GM21786 (cell line): ENCODE results near the gene EIF4G3.
"Not testable (repeated sequence)": the region's sequence is repeated elsewhere in the genome, so short reads cannot be mapped to it uniquely, and the experiment has no call there.

Experiments
- ATAC-seq: cut with Tn5 transposase; IDR thresholded peaks from one replicate; pipeline ENCODE4 v1.9.1; 2021; ENCODE audit not compliant: unreplicated experiment

The EIF4G3 gene

DNA sequence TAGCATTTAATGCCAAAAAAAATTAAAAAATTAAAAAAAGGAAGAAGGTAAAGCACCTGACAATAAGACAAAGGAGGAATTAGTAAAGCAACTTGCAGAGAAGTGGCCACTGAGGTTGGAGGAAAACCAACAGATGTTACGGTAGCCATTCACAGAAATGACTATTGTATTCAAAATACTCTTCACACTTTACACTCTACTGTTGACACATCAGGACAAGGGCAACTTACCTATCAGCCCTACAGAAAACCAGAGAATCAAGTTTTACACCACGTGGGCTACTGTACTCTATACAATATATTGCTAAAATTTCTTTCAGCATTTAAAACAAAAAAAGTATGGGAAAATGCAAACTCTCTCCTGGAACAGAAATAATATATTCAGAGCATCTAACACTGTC is 70.0 kb downstream of the EIF4G3 start:
- ATAC-seq: no peak

DNA sequence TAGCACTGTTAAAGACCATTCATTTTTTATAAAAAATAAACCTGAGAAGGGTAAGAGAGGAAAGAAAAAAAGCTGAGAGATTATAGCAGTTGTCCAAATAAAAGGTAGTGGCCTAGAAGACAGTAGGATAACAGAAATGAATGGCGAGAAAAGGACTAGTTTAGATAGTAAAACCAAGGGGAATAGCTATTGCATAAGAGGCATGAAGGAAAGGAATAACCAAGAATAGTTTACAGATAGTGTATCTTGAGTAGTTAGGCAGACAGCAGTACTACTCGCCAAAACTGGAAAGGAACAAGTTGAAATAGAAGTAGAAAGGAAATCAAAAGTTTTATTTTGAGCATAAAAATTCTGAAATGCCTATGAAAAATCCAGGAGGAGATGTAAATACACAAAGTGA is 70.5 kb downstream of the EIF4G3 start:
- ATAC-seq: no peak

DNA sequence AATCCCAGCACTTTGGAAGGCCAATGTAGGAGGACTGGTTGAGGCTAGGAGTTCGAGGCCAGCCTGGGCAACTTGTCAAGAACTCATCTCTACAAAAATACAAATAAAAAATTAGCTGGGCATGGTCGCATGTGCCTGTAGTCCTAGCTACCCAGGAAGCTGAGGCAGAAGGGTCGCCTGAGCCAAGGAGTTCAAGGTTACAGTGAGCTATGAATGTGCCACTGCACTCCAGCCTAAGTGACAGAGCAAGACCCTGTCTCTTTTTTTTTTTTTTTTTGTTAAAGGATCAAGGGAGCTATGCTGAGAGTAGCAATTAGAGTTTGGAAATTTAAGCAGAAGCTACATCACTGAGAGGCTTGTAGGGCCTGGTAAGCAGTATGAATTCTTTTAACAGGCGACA is 70.9 kb downstream of the EIF4G3 start:
- no peak for ATAC-seq

DNA sequence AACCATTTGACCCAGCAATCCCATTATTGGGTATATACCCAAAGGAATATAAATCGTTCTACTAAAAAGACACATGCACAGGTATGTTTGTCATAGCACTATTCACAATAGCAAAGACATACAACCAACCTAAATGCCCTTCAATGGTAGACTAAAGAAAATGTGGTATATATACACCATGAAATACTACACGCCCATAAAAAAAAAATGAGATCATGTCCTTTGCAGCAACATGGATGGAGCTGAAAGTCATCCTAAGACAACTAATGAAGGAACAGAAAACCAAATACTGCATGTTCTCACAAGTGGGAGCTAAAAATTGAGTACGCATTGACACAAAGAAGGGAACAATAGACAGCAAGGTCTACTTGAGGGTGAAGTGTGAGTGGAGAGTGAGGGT is 72.0 kb downstream of the EIF4G3 start:
- ATAC-seq: no peak

DNA sequence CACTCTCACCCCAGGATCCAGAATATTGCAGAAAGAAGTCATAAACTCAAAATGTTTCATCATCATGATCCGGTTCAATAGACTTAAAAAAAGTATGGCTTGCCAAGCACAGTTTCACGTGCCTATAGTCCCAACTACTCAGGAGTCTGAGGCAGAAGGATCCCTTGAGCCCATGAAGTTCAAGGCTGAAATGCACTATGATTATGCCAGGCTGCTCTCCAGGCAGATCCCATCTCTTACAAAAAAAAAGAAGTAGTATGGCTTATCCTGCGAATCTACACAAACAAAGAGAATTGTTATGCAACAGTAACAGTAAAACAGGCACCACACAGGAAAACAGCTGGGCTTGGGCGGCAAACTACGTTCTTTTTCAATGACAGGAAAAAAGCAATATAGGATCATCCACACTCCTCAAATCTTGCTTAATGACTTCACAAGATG is 76.2 kb downstream of the EIF4G3 start:
- ATAC-seq: no peak

DNA sequence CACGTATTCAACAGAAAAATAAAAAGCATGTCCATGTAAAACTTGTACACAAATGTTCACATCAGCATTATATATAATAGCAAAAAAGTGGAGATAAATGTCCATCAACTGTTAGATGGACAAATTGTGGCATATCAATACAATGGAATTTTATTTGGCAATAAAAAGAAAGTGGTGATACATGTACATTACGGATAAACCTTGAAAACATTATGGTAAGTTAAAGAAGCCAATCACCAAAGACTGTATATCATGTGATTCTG is 76.9 kb downstream of the EIF4G3 start:
- ATAC-seq: no peak

DNA sequence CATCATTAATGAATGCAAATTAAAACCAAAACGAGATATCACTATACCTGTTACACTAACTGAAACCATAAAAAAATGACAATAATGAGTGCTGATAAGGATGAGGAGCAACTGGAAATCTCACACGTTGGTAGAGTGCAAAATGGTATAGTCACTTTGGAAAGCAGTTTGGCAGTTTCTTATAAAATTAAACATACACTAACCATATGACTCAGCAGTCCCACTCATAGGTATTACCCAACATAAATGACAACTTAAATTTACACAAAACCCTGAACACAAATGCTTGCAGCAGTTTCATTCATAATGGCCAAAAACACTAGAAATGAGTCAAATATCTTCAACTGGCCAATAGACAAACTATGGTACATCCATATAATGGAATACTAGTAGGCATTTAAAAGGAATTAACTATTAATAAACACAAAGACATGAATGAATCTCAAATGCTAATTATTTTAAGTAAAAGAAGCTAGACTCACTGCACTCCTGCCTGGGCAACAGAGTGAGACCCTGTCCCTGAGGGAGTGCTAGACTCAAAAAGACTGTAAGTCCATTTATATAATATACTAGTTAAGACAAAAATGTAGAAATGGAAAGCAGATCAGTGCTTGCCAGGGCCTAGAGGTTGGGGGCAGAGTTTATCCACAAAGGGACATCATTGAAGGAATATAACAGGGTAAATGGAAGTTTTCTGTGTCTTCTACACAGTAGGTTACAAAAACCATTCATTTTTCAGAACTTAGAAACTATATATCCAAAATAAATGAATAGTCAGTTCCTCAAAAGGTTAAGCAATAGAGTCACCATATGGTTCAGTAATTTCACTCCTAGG is 77.4 kb downstream of the EIF4G3 start:
- ATAC-seq: no peak

DNA sequence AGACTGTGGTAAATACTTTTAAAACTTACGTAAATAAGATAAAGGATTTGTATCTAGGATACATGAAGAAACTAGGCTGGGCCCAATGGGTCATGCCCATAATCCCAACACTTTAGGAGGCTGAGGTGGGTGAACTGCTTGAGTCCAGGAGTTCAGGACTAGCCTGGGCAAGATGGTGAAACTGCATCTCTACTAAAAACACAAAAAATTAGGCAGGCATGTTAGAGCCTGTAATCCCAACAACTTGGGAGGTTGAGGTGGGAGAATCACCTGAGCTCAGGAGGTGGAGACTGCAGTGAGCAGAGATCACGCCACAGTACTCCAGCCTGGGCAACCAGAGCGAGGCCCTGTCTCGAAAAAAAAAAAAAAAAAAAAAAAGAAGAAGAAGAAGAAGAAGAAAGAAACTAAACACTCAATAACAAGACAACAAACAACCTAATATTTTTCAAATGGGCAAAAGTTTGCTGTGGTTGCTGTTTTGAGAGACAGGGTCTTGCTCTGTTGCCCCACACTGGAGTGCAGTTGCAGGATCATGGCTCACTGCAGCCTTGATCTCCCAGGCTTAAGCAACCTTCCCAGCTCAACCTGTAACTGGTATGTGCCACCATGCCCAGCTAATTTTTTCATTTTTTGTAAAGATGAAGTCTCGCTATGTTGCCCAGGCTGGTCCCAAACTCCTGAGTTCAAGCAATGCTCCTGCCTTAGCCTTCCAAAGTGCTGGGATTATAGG is 78.3 kb downstream of the EIF4G3 start:
- no peak for ATAC-seq

DNA sequence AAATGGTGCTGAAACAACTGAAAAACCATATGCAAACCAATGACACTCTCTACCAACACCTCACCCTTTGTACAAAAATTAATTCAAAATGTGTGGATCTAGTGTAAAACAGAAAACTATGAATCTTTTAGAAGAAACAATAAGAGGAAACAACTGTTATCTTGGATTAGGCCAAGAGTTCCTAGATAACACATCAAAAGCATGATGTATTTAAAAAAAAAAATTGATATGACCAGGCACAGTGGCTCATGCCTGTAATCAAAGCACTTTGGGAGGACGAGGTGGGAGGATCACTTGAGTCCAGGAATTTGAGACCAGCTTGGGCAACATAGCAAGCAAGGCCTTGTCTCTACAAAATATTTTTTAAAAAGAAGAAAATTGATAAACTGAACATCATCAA is 79.0 kb downstream of the EIF4G3 start:
- no peak for ATAC-seq

DNA sequence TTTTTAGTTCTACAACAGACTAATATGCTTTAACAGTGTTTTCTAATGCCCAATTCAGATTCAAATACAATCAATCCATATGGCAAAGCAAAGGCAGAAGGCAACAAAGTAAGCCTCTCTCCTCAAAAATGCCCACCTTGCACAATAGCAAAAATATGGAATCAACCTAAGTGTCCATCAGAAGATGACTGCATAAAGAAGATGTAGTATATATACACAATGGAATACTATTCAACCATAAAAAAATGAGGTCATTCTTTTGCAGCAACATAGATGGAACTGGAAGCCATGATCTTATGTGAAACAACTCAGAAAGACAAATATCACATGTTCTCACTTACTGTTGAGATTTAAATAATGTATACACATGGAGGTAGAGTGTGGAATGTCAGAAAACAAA is 80.7 kb downstream of the EIF4G3 start:
- ATAC-seq: no peak

DNA sequence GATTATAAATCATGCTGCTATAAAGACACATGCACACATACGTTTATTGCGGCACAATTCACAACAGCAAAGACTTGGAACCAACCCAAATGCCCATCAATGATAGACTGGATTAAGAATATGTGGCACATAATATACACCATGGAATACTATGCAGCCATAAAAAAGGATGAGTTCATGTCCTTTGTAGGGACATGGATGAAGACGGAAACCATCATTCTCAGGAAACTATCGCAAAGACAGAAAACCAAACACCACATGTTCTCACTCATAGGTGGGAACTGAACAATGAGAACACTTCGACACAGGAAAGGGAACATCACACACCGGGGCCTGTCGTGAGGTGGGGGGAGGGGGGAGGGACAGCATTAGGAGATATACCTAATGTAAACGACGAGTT is 82.4 kb downstream of the EIF4G3 start:
- ATAC-seq: not testable (repeated sequence)

DNA sequence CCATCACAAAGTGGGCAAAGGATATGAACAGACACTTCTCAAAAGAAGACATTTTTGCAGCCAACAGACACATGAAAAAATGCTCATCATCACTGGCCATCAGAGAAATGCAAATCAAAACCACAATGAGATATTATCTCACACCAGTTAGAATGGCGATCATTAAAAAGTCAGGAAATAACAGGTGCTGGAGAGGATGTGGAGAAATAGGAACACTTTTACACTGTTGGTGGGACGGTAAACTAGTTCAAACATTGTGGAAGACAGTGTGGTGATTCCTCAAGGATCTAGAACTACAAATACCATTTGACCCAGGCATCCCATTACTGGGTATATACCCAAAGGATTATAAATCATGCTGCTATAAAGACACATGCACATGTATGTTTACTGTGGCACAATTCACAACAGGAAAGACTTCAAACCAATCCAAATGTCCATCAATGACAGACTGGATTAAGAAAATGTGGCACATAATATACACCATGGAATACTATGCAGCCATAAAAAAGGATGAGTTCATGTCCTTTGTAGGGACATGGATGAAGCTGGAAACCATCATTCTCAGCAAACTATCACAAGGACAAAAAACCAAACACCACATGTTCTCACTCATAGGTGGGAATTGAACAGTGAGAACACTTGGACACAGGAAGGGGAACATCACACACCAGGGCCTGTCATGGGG is 83.3 kb downstream of the EIF4G3 start:
- not testable (repeated sequence) for ATAC-seq

DNA sequence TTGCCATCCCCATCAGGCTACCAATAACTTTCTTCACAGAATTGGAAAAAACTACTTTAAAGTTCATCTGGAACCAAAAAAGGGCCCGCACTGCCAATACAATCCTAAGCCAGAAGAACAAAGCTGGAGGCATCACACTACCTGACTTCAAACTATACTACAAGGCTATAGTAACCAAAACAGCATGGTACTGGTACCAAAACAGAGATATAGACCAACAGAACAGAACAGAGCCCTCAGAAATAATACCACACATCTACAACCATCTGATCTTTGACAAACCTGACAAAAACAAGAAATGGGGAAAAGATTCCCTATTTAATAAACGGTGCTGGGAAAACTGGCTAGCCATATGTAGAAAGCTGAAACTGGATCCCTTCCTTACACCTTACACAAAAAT is 84.2 kb downstream of the EIF4G3 start:
- not testable (repeated sequence) for ATAC-seq

DNA sequence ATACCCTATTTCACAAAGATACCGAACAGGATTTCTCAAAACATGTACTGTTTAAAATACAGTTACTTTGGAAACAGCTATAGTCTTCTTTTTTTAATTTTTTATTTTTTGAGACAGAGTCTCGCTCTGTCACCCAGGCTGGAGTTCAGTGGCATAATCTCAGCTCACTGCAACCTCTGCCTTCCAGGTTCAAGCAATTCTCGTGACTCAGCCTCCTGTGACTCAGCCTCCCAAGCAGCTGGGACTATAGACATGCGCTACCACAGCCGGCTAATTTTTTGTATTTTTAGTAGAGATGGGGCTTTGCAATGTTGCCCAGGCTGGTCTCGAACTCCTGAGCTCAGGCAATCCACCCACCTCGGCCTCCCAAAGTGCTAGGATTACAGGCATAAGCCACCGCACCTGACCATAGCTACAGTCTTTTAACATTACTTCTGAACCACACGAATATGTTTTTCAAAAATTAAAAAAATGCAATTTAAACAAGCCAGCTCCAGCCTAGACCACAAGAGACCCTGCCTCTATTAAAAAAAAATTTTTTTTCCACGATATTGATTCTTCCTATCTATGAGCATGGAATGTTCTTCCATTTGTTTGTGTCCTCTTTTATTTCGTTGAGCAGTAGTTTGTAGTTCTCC is 85.5 kb downstream of the EIF4G3 start:
- ATAC-seq: not testable (repeated sequence)

DNA sequence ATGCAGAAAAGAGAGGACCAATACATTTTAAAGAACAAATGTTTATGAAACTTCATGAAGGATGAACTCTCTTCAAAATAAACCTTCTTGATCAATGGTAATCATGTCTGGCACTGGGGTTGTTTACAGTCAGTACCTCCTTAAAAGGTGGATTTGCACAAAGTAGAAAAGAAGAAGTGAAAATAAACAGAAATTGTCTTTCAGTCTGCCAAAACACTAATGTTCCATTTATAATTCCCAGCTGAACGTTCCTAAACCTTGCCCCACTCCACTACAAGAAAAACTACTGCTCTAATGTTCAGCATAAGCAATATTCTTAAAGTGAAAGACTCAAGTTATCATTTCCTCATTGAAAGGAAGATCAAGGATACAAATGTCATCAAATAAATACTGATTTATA is 86.2 kb downstream of the EIF4G3 start:
- no peak for ATAC-seq

DNA sequence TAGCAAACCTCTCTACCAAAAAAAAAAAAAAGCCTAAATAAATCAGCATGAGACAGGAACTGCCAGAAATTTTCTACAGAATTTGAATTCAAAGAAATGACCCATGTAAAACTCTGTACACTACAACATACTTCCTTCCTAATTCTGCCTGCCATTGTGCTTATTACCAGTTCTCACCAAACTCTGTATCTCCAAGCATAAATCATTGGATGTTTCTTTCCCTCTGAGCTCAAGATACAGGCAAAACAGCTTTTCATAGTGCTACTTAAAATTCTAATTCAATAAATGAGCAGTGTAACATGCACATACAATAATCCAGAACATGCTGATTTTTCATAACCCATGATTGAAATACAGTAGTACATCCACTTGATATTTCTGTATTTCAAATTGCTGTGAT is 87.0 kb downstream of the EIF4G3 start:
- ATAC-seq: no peak

DNA sequence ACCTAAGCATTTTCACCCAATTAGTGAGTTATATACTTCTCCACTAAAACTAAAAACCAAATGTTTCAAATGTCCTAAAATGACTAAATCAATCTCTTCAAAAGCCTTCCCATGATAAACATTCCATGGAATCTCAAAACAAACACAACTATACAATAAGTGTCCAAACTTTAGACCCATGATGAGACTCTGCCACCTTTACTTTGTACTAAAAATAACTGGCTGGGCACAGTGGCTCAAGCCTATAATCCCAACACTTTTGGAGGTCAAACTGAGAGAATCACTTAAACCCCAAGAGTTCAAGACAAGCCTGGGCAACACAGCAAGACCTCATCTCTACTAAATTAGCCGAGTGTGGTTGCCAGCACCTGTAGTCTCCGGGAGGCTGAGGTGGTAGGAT is 87.4 kb downstream of the EIF4G3 start:
- ATAC-seq: no peak

DNA sequence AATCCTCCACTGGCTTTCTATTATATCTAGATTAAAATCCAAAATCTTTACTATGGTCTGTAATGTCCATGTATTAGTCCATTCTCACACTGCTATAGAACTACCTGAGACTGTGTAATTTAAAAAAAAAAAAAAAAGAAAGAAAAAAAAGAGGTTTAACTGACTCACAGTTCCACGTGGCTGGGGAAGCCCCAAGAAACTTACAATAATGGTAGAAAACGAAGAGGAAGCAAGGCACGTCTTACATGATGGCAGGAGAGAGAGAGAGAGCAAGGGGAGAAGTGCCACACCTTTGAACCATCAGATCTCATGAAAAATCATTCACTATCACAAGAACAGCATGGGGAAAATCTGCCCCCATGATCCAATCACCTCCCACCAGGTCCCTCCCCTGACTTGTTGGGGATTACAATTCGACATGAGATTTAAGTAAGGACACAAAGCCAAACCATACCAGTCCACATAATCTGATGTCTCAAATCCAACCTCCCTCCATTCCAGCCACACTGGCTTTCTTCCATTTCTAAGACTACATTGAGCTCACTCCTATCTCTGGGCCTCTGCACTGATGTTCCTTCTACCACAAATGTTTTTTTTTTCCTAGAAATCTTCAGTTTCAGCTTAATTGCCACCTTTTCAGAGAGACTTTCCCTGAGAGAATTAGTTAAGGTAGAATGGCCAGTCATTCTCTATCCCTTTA is 92.4 kb downstream of the EIF4G3 start:
- ATAC-seq: no peak

DNA sequence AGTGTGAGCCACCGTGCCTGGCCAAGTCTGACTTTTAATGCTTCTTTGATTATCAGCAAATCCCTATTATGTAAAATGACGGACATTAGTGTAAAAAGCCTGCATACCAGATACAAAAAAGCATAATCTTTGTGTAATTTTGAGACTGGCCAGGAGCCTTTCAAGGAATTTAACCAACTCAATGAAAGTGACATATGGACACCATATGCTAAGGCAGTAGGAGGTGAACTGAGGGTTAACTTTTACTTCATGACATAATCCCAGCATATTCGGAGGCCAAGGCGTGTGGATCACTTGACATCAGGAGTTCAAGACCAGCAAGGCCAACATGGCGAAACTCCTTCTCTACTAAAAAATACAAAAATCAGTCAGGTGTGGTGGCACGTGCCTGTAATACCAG is 94.6 kb downstream of the EIF4G3 start:
- ATAC-seq: no peak

DNA sequence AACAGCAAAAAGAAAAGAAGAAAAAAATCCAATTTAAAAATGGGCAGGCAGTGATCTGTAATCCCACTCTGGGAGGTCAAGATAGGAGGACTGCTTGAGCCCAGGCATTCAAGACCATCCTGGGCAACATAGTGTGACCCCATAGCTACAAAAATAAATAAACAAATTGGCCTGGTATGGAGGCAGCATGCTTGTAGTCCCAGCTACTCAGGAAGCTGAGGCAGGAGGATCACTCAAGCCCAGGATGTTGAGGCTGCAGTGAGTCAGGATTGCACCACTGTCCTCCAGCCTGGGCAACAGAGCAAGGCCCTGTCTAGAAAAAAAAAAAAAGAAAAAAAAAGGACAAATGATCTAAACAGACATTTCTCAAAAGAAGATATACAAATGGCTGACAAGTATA is 99.6 kb downstream of the EIF4G3 start:
- no peak for ATAC-seq

DNA sequence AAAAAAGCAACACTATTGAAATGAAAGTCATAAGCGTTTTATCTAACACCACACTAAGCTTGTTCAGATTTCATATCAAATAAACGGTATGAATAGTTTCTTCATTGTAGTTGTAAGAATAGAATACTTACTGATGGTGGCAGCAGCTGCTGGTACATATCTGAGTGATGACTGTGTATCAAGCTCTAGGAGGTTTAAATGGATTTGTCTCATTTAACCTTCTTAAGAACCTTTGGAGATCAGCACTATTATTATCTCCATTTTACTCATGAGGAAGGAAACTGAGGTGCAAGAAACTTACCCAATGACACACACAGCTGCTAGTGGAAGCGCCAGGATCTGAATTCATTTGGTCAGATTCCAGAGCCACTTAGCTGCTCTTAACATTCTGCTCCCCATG is 104.0 kb downstream of the EIF4G3 start:
- ATAC-seq: no peak
